ENCODE data around the gene LYPLA2.

LYPLA2 gene

GRCh38 chr1:23838401-23838866, 47.5 kb downstream of the LYPLA2 start:
- DNase-seq: no peak

DNA sequence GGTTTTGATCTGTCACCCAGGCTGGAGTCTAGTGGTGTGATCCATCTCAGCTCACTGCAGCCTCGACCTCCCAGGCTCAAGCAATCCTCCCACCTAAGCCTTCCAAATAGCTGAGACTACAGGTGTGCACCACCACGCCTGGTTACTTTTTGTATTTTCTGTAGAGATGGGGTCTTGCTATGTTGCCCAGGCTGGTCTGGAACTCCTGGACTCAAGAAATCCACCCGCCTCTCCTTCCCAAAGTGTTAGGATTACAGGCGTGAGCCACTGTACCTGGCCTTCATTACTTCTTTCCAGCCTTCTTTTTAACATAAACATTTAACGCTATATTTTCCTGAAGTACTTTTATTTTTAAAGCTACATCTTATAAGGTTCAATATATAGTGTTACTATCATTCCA, 52.7 kb downstream of the LYPLA2 start:
- DNase-seq: no peak

All from GF-D8 (cell line).